ENCODE data around the gene PNO1.

The PNO1 gene

DNA sequence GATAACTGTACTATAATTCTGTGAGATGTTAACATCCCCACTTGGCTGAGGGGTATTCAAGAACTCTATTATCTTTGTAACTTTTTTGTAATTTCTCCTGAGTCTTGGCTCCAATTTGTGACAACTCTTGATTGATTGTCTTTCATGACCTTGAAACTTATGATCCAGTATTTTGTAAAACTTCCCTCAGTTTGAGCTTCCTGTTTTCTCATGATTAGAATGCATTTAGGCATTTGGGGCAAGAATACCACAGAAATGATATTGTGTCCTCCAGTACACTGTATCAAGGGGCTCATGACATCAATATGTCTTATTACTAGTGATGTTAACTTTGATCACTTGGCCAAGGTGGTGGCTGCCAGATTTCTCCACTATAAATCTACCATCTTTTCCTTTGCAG lies 37.4 kb downstream of the PNO1 start:
- no peak for DNase-seq (ENCODE audit: low read depth)

- no peak for DNase-seq (ENCODE audit: low read depth)
Observed at GRCh38 chr2:68196120-68196716, 38.5 kb downstream of the PNO1 start.

GRCh38 chr2:68200157-68200787 lies 42.6 kb downstream of the PNO1 start:
- DNase-seq (ENCODE audit: low read depth) = no peak

- no peak for DNase-seq (ENCODE audit: low read depth)
Observed at GRCh38 chr2:68203587-68203986, 45.9 kb downstream of the PNO1 start.

- no peak for DNase-seq (ENCODE audit: low read depth)
Observed at GRCh38 chr2:68206793-68207192, 49.1 kb downstream of the PNO1 start.

GRCh38 chr2:68214381-68214780 lies 56.7 kb downstream of the PNO1 start:
- no peak for DNase-seq (ENCODE audit: low read depth)

DNA sequence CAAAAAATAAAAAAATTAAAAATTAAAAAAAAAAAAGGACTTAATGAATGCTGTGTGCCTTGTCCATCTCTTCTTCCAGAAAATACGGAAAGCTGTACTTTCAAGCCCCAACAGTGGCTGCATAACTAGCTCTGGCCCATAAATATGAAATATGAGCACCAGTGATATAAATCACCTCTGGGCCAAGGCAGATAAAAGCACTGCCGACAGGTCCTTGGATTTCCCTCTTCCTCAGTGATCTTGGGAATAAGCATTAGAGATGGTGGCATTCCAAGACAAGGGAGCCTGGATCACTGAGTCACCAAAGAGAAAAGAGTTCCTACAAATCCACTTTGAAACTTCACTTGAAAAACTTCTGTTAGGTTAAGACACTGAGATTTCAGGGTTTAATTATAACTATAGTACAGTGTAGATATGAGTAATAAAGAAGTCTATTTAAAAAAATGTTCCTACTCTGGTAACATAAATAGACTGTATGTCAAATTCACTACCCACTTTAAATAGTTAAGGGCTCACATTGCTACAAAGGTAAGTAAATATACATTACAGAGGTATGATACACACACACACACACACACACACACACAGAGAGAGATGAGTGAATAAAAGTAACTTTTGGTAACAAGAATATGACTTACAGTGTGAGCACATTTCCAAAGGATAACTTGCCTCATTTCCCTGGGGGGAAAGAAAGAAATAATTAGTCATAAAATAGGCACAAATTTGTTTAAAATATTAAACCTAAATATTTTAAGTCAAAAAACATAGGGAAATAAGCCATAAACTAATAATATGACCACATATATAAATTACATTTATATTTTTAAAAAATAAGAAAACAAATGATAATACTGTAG lies 59.0 kb downstream of the PNO1 start:
- DNase-seq (ENCODE audit: low read depth) = no peak

GRCh38 chr2:68217729-68218128 lies 60.0 kb downstream of the PNO1 start:
- DNase-seq (ENCODE audit: low read depth) = no peak

DNA sequence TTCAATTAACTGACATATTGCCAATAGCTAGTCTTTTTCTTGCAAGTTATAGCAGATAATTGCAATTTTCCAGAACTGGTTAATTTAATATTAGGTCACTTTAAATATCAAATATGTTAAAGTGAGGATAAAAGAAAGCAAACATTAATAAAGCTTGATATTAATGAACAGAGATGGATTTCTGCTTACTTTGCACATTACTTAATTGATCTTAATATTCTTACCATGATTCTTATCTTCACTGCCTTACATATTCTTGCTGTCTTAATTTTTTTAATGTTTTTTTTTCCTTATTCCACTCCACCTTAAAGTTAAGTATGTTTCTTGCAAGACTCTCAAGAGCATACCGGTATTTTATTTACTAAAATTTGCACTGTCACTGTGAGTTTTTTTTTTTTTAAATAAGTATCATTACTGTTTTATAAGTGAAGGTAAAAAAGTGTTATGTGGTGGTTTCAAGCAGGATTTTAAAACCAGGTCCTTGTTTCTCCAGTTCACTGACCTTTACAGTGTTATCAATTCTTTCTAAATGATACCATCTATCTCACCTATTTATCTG lies 60.7 kb downstream of the PNO1 start:
- DNase-seq (ENCODE audit: low read depth) = no peak

GRCh38 chr2:68222287-68222686 lies 64.6 kb downstream of the PNO1 start:
- no peak for DNase-seq (ENCODE audit: low read depth)

- DNase-seq (ENCODE audit: low read depth) = no peak
Observed at GRCh38 chr2:68223419-68223818, 65.7 kb downstream of the PNO1 start.

GRCh38 chr2:68225119-68225632 lies 67.5 kb downstream of the PNO1 start:
- no peak for DNase-seq (ENCODE audit: low read depth)

Measured in stimulated activated CD8-positive, alpha-beta memory T cell treated with anti-CD3 and anti-CD28 coated beads, Interleukin-15, amount 100 ng/mL, for 24 hours (primary cell).